ENCODE measurements around the gene ZNF474.

Gene ZNF474

DNA sequence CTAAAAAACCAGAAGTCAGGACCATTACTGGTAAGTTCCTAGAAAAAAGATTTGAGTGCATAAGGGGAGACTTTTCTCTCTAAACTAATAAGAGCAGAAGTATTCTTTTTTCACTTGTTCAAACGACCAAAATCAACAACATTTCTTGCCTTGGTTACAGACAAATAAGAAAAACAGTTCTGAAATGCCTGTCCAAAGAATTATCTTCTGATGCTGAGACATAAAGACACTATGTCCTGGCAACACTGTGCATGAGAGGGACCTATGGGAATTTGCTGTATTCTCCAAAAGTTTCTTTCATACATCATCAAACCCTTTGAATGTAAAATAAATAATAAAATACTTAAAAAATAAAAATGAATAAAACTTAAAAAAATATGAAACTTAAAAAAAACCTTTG lies 50.4 kb downstream of the ZNF474 start:
- peaks cover 11 to 14% of the 10 kb centered on the region in 2 donors for H3K4me1 ChIP-seq (ENCODE audit: control insufficient read depth in 2 of 2, insufficient read depth in 2 of 2, low read length in 2 of 2)
- no peaks in the 10 kb centered on the region for H3K9me3 ChIP-seq (ENCODE audit: control insufficient read depth in 2 of 2, low read length in 2 of 2)
- H3K4me3 ChIP-seq (ENCODE audit: low read length in 2 of 2): no peak overlapping the region
- no peak overlapping the region for H3K27ac ChIP-seq (ENCODE audit: low read depth in 2 of 2, low read length in 2 of 2)
- no peak overlapping the region for H3K9ac ChIP-seq (ENCODE audit: low read depth in 1 of 2, low read length in 2 of 2)
- no peaks in the 10 kb centered on the region for H3K36me3 ChIP-seq (ENCODE audit: control insufficient read depth in 2 of 2, insufficient read depth in 2 of 2, low read length in 2 of 2)
- H3K27me3 ChIP-seq (ENCODE audit: control insufficient read depth in 2 of 2, insufficient read depth in 2 of 2, low read length in 2 of 2): no peaks in the 10 kb centered on the region

DNA sequence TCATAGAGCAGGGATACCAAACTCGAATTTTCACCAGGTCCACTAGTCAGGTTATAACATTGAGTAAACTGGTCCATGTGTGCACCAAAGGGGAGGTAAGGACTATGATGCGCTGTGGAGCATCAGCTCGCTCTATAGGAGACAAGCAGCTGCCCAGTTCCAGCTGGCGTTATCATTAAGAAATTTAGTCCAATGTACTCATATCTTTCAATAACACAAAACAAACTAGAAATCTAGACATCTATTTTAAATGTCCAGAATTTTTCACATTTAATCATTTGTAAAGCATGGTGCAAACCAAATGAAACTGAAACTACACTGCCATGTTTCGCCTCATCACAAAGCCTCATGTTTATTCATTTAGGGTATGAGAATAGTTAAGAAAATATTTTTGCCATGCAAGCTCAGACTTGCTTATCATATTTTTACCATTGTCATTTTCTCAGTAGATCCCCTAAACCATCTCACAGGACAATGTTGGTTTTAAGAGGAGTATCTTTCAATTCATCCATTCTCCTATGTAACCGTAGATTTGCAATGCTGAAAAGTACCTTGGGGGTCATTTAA lies 50.9 kb downstream of the ZNF474 start:
- Histone ChIP-seq H3K36me3 (ENCODE audit: control insufficient read depth in 2 of 2, insufficient read depth in 2 of 2, low read length in 2 of 2) (no peaks in the 10 kb centered on the region), H3K9me3 (ENCODE audit: control insufficient read depth in 2 of 2, low read length in 2 of 2) (no peaks in the 10 kb centered on the region), H3K4me1 (ENCODE audit: control insufficient read depth in 2 of 2, insufficient read depth in 2 of 2, low read length in 2 of 2) (peaks cover 11 to 14% of the 10 kb centered on the region in 2 donors), H3K4me3 (ENCODE audit: low read length in 2 of 2) (no peak overlapping the region), H3K9ac (ENCODE audit: low read depth in 1 of 2, low read length in 2 of 2) (no peak overlapping the region), H3K27ac (ENCODE audit: low read depth in 2 of 2, low read length in 2 of 2) (no peak overlapping the region), H3K27me3 (ENCODE audit: control insufficient read depth in 2 of 2, insufficient read depth in 2 of 2, low read length in 2 of 2) (no peaks in the 10 kb centered on the region)

DNA sequence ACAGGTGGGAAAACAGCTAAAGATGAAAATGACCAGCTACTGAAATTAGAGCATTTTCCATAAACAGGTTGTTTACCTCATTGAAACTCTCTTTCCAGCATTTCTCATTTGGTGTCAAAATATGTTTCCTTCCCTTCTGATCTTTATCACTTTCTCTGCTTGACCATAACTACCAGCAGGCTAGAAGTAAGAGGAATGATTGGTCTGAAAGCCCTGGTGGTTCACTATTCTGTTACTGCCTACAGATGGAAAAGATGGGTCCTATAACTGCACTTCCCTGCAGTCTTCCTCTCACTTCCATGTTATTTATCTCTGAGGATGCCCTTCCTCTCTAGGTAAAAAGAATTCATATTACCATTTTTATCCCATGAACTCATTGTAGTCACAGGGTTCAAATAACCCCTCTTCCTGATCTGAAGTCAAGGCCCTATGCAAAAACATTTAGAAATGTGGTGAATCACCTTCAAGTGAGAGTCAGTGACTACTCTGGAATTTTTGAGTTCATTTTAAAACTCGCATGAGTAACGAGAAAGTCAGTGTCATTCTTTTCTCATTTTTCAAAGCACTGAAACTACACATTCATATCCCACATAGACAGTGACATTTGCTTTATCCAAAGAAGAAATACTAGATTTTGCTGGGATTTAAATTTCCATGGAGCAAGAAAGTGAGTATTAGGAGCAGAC lies 51.7 kb downstream of the ZNF474 start:
- no peak overlapping the region for H3K9ac ChIP-seq (ENCODE audit: low read depth in 1 of 2, low read length in 2 of 2)
- H3K27me3 ChIP-seq (ENCODE audit: control insufficient read depth in 2 of 2, insufficient read depth in 2 of 2, low read length in 2 of 2): no peaks in the 10 kb centered on the region
- H3K9me3 ChIP-seq (ENCODE audit: control insufficient read depth in 2 of 2, low read length in 2 of 2): no peaks in the 10 kb centered on the region
- H3K4me1 ChIP-seq (ENCODE audit: control insufficient read depth in 2 of 2, insufficient read depth in 2 of 2, low read length in 2 of 2): peaks cover 11 to 14% of the 10 kb centered on the region in 2 donors
- H3K4me3 ChIP-seq (ENCODE audit: low read length in 2 of 2): no peak overlapping the region
- no peak overlapping the region for H3K27ac ChIP-seq (ENCODE audit: low read depth in 2 of 2, low read length in 2 of 2)
- no peaks in the 10 kb centered on the region for H3K36me3 ChIP-seq (ENCODE audit: control insufficient read depth in 2 of 2, insufficient read depth in 2 of 2, low read length in 2 of 2)

DNA sequence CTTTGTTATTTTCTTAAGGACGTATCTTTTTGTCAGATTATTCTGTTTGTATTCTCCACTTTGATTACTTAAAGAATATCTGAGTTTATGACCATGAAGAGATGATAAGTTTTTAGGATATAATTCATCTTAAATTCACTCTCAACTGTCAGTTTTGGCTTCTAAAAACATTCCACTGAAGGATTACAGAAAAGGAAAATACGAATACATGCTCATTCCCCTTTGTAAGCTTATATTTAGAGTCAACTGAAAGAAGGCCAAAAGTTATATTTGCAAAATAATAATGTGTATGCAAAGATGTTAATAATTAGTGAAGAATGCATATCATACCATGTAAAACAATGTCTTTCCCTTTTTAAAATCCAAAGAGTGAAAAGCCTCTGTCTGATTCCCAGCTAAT lies 52.5 kb downstream of the ZNF474 start:
- H3K9me3 ChIP-seq (ENCODE audit: control insufficient read depth in 2 of 2, low read length in 2 of 2): no peaks in the 10 kb centered on the region
- no peak overlapping the region for H3K4me3 ChIP-seq (ENCODE audit: low read length in 2 of 2)
- no peaks in the 10 kb centered on the region for H3K27me3 ChIP-seq (ENCODE audit: control insufficient read depth in 2 of 2, insufficient read depth in 2 of 2, low read length in 2 of 2)
- peaks cover 11 to 14% of the 10 kb centered on the region in 2 donors for H3K4me1 ChIP-seq (ENCODE audit: control insufficient read depth in 2 of 2, insufficient read depth in 2 of 2, low read length in 2 of 2)
- H3K9ac ChIP-seq (ENCODE audit: low read depth in 1 of 2, low read length in 2 of 2): no peak overlapping the region
- no peaks in the 10 kb centered on the region for H3K36me3 ChIP-seq (ENCODE audit: control insufficient read depth in 2 of 2, insufficient read depth in 2 of 2, low read length in 2 of 2)
- peak overlapping the region in 1 of 2 donors; percentile 85 for H3K27ac ChIP-seq (ENCODE audit: low read depth in 2 of 2, low read length in 2 of 2)

DNA sequence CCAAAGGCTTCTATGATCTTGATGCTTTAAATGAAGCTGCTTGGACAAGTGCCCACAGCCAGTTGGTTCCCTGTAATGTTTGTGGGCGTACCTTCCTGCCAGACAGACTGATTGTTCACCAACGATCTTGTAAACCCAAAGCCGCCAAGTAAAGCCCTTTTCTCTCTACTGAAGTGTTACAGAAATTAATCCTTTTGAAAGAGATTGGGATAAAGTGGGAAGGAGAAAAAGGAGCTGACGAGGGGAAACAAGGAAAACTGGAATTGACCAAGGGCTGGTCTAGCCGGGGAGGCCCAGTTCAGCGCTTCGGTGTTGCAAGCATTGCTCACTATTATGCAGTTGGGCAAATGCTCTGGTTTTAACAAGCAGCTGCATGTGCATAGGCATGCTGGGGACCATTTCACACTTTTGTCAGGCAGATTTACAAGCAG lies 53.2 kb downstream of the ZNF474 start:
- Histone ChIP-seq H3K36me3 (ENCODE audit: control insufficient read depth in 2 of 2, insufficient read depth in 2 of 2, low read length in 2 of 2) (no peaks in the 10 kb centered on the region), H3K4me3 (ENCODE audit: low read length in 2 of 2) (peak overlapping the region; percentile 40 to 49), H3K9ac (ENCODE audit: low read depth in 1 of 2, low read length in 2 of 2) (peak overlapping the region; percentile 39 to 48), H3K4me1 (ENCODE audit: control insufficient read depth in 2 of 2, insufficient read depth in 2 of 2, low read length in 2 of 2) (peaks cover 11 to 17% of the 10 kb centered on the region in 2 donors), H3K9me3 (ENCODE audit: control insufficient read depth in 2 of 2, low read length in 2 of 2) (no peaks in the 10 kb centered on the region), H3K27me3 (ENCODE audit: control insufficient read depth in 2 of 2, insufficient read depth in 2 of 2, low read length in 2 of 2) (no peaks in the 10 kb centered on the region), H3K27ac (ENCODE audit: low read depth in 2 of 2, low read length in 2 of 2) (peak overlapping the region; percentile 82 to 85)

DNA sequence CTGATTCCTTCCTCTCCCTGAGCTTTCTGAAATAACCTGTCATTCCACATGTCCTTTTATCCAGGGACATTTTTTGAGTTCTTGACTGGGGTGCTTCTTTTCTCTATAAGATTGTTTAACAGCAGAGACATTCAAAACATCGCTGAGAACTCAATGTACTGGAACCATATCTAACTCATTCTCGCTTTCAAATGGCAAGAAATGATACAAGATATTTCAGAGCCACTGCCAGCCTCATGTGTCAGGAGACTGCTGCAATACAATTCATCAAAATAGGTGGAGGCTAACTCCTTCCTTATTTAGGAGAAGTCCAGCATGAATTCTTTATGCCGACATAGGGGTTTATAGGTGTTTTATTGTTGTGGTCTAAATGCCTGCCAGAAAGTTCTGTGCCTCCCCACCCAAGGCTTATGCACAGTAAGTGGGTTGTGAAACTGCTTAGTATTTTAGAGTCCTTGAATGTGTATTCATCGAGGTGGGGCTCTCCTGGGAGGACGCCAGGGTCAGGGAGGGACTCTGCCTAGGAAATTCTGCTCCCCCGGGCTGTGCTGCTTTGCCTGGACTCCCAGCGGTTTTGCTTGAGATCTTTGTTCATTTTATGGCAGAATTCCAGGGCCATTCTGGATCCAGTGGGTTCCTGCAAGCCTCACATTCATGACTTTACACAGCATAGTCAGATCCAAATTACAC lies 53.9 kb downstream of the ZNF474 start:
- Histone ChIP-seq H3K9me3 (ENCODE audit: control insufficient read depth in 2 of 2, low read length in 2 of 2) (no peaks in the 10 kb centered on the region), H3K9ac (ENCODE audit: low read depth in 1 of 2, low read length in 2 of 2) (peak overlapping the region in 1 of 2 donors; percentile 23), H3K36me3 (ENCODE audit: control insufficient read depth in 2 of 2, insufficient read depth in 2 of 2, low read length in 2 of 2) (no peaks in the 10 kb centered on the region), H3K27ac (ENCODE audit: low read depth in 2 of 2, low read length in 2 of 2) (peak overlapping the region; percentile 82 to 85), H3K27me3 (ENCODE audit: control insufficient read depth in 2 of 2, insufficient read depth in 2 of 2, low read length in 2 of 2) (no peaks in the 10 kb centered on the region), H3K4me3 (ENCODE audit: low read length in 2 of 2) (peak overlapping the region in 1 of 2 donors; percentile 49), H3K4me1 (ENCODE audit: control insufficient read depth in 2 of 2, insufficient read depth in 2 of 2, low read length in 2 of 2) (peaks cover 15 to 17% of the 10 kb centered on the region in 2 donors)

DNA sequence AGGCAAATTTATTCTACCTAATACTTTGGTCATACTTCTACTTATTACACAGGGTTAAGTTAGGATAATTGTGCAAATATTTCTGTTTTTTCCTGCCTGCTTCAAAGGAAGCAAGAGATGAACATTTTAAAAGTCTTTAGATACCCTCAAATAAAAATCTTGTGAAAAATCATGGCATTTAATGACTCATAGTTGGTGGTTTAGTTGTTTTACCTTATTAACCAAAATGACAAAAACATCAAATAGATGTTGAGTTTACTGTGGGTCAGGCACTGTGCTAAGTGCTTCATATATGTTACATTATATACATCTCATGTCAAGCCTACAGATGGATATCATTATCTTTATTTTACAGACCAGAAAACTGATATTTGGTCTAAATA lies 54.4 kb downstream of the ZNF474 start:
- peaks cover 15 to 17% of the 10 kb centered on the region in 2 donors for H3K4me1 ChIP-seq (ENCODE audit: control insufficient read depth in 2 of 2, insufficient read depth in 2 of 2, low read length in 2 of 2)
- H3K36me3 ChIP-seq (ENCODE audit: control insufficient read depth in 2 of 2, insufficient read depth in 2 of 2, low read length in 2 of 2): no peaks in the 10 kb centered on the region
- no peaks in the 10 kb centered on the region for H3K9me3 ChIP-seq (ENCODE audit: control insufficient read depth in 2 of 2, low read length in 2 of 2)
- peak overlapping the region; percentile 53 to 85 for H3K27ac ChIP-seq (ENCODE audit: low read depth in 2 of 2, low read length in 2 of 2)
- no peaks in the 10 kb centered on the region for H3K27me3 ChIP-seq (ENCODE audit: control insufficient read depth in 2 of 2, insufficient read depth in 2 of 2, low read length in 2 of 2)
- no peak overlapping the region for H3K4me3 ChIP-seq (ENCODE audit: low read length in 2 of 2)
- H3K9ac ChIP-seq (ENCODE audit: low read depth in 1 of 2, low read length in 2 of 2): no peak overlapping the region

DNA sequence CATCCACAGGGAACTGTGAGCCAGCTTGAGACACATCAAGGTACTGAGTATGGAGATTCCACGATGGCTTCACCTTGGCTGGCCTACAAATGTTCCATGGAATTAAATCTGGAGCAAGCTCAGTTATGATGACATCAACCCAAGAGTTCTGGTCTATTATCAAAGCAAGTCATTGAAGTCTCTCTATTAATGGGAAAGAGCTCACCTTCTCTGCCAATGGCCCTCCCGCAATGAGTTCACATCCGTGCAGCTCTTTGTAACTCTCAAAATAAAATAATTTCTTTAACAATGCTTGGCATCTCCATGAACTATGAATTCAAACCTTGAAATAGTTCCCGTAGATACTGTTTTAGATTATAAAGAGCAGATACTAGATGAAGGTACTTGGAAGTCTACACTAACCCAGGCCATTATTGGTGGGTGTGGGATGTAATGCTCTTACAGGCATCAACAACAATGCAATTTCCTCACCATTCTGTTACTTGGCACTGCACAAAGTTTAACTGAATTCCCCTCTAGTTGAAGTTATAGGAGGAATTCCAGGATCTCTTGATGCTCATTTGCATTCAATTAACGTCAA lies 55.4 kb downstream of the ZNF474 start:
- H3K4me1 ChIP-seq (ENCODE audit: control insufficient read depth in 2 of 2, insufficient read depth in 2 of 2, low read length in 2 of 2): peaks cover 15 to 17% of the 10 kb centered on the region in 2 donors
- H3K27ac ChIP-seq (ENCODE audit: low read depth in 2 of 2, low read length in 2 of 2): no peak overlapping the region
- H3K9ac ChIP-seq (ENCODE audit: low read depth in 1 of 2, low read length in 2 of 2): no peak overlapping the region
- H3K4me3 ChIP-seq (ENCODE audit: low read length in 2 of 2): no peak overlapping the region
- no peaks in the 10 kb centered on the region for H3K27me3 ChIP-seq (ENCODE audit: control insufficient read depth in 2 of 2, insufficient read depth in 2 of 2, low read length in 2 of 2)
- no peaks in the 10 kb centered on the region for H3K36me3 ChIP-seq (ENCODE audit: control insufficient read depth in 2 of 2, insufficient read depth in 2 of 2, low read length in 2 of 2)
- no peaks in the 10 kb centered on the region for H3K9me3 ChIP-seq (ENCODE audit: control insufficient read depth in 2 of 2, low read length in 2 of 2)

DNA sequence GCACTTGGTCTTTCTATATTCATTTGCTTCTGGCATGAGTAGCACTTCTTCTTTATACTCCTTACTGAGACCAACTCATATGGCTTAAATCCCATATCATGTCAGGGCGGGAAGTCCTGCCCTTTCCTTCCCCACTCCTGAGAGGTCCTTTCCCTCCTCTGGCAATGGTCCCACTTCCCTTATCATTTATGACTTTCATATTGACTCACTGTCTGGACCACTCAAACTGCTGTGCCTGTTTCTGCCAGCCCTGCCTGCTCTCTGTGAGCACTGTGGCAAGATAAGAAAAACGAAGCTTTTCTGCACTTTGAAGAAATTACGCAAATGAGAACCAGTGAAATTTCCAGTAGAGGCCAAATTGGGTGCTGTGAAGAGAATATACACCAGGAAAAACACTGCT lies 58.1 kb downstream of the ZNF474 start:
- no peak overlapping the region for H3K4me3 ChIP-seq (ENCODE audit: low read length in 2 of 2)
- no peak overlapping the region for H3K9ac ChIP-seq (ENCODE audit: low read depth in 1 of 2, low read length in 2 of 2)
- H3K27ac ChIP-seq (ENCODE audit: low read depth in 2 of 2, low read length in 2 of 2): no peak overlapping the region
- no peaks in the 10 kb centered on the region for H3K36me3 ChIP-seq (ENCODE audit: control insufficient read depth in 2 of 2, insufficient read depth in 2 of 2, low read length in 2 of 2)
- H3K27me3 ChIP-seq (ENCODE audit: control insufficient read depth in 2 of 2, insufficient read depth in 2 of 2, low read length in 2 of 2): no peaks in the 10 kb centered on the region
- peaks cover 13 to 14% of the 10 kb centered on the region in 2 donors for H3K4me1 ChIP-seq (ENCODE audit: control insufficient read depth in 2 of 2, insufficient read depth in 2 of 2, low read length in 2 of 2)
- H3K9me3 ChIP-seq (ENCODE audit: control insufficient read depth in 2 of 2, low read length in 2 of 2): no peaks in the 10 kb centered on the region

DNA sequence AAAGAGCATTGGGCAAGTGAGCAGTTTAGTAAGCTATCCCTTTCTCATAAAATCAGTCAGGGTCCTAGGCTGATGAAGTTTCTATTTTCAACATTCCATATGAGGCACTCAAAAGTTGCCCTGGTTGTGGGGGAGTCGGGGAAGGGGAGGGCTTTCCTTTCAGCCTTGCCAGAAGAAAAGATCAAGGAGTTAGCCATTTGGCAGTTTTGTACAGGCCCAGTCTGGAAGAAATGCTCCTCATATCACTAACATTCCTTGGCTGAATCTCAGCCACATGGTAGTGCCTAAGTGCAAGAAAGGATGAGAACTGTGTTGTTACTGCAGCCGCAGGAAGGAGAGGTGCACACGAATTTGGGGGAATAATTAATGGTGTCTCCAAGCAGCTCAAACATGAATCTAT lies 60.8 kb downstream of the ZNF474 start:
- Histone ChIP-seq H3K27me3 (ENCODE audit: control insufficient read depth in 2 of 2, insufficient read depth in 2 of 2, low read length in 2 of 2) (no peaks in the 10 kb centered on the region), H3K9ac (ENCODE audit: low read depth in 1 of 2, low read length in 2 of 2) (no peak overlapping the region), H3K4me1 (ENCODE audit: control insufficient read depth in 2 of 2, insufficient read depth in 2 of 2, low read length in 2 of 2) (peaks cover 2 to 4% of the 10 kb centered on the region in 2 donors), H3K4me3 (ENCODE audit: low read length in 2 of 2) (no peak overlapping the region), H3K27ac (ENCODE audit: low read depth in 2 of 2, low read length in 2 of 2) (no peak overlapping the region), H3K36me3 (ENCODE audit: control insufficient read depth in 2 of 2, insufficient read depth in 2 of 2, low read length in 2 of 2) (no peaks in the 10 kb centered on the region), H3K9me3 (ENCODE audit: control insufficient read depth in 2 of 2, low read length in 2 of 2) (no peaks in the 10 kb centered on the region)
